Measurements from ENCODE around the gene CRADD.

CRADD gene

GRCh38 chr12:93911396-93911795 lies 234.2 kb downstream of the CRADD start:
- TF ChIP-seq ZNF280C (tag by site-specific recombination; IDR thresholded peaks at IDR 0.05) (no peak), ZNF561 (tag by site-specific recombination; IDR thresholded peaks at IDR 0.05; ENCODE audit: borderline replicate concordance) (no peak), REST (tag by site-specific recombination; IDR thresholded peaks at IDR 0.05) (no peak), ZNF843 (tag by site-specific recombination; IDR thresholded peaks at IDR 0.05) (no peak), ZNF146 (tag by site-specific recombination; IDR thresholded peaks at IDR 0.05) (no peak), SP7 (tag by site-specific recombination; IDR thresholded peaks at IDR 0.05) (no peak), ZNF112 (tag by site-specific recombination; IDR thresholded peaks at IDR 0.05) (no peak), GLIS2 (tag by site-specific recombination; IDR thresholded peaks at IDR 0.05) (no peak), ZNF707 (tag by site-specific recombination; IDR thresholded peaks at IDR 0.05) (no peak), ELK4 (IDR thresholded peaks at IDR 0.05; ENCODE audit: borderline replicate concordance, low read depth, low read length) (no peak)
- Histone ChIP-seq H3K4me1 (ENCODE audit: control insufficient read depth, insufficient read depth, low read length) (no peaks in the 10 kb centered on the region), H3K9me3 (ENCODE audit: control insufficient read depth, insufficient read depth, low read depth, low read length) (no peaks in the 10 kb centered on the region), H3K4me3 (ENCODE audit: low read depth, low read length) (no peak overlapping the region), H3K27ac (ENCODE audit: extremely low read depth, low read depth, low read length) (no peak overlapping the region), H3K36me3 (ENCODE audit: control insufficient read depth in 2 of 2, insufficient read depth in 1 of 2, low read length in 2 of 2) (no peaks in the 10 kb centered on the region)
- CTCF ChIA-PET, result interaction anchor here (1.0 kb wide), 1 partner anchor 190 kb away, joined by 3 read pairs; no protein-coding TSS in a partner anchor
- POLR2A ChIA-PET, result no interaction called here

GRCh38 chr12:93912086-93912733 lies 235.0 kb downstream of the CRADD start:
- Histone ChIP-seq H3K36me3 (ENCODE audit: control insufficient read depth in 2 of 2, insufficient read depth in 1 of 2, low read length in 2 of 2) (no peaks in the 10 kb centered on the region), H3K4me3 (ENCODE audit: low read depth, low read length) (no peak overlapping the region), H3K4me1 (ENCODE audit: control insufficient read depth, insufficient read depth, low read length) (no peaks in the 10 kb centered on the region), H3K9me3 (ENCODE audit: control insufficient read depth, insufficient read depth, low read depth, low read length) (no peaks in the 10 kb centered on the region), H3K27ac (ENCODE audit: extremely low read depth, low read depth, low read length) (no peak overlapping the region)
- TF ChIP-seq ZNF23 (tag by site-specific recombination; IDR thresholded peaks at IDR 0.05; ENCODE audit: borderline replicate concordance) (no peak), ZNF311 (tag by site-specific recombination; IDR thresholded peaks at IDR 0.05; ENCODE audit: borderline replicate concordance) (no peak), PRDM2 (tag by site-specific recombination; IDR thresholded peaks at IDR 0.05; ENCODE audit: borderline replicate concordance) (no peak)
- CTCF ChIA-PET, result interaction anchor here (1.0 kb wide), 1 partner anchor 189 kb away, joined by 3 read pairs; no protein-coding TSS in a partner anchor
- POLR2A ChIA-PET, result no interaction called here

Data from HEK293 (cell line).